ENCODE measurements around the gene TRIM24.

TRIM24 gene

GRCh38 chr7:138581065-138581464 is 121.0 kb downstream of the TRIM24 start:
- no peak for DNase-seq

DNA sequence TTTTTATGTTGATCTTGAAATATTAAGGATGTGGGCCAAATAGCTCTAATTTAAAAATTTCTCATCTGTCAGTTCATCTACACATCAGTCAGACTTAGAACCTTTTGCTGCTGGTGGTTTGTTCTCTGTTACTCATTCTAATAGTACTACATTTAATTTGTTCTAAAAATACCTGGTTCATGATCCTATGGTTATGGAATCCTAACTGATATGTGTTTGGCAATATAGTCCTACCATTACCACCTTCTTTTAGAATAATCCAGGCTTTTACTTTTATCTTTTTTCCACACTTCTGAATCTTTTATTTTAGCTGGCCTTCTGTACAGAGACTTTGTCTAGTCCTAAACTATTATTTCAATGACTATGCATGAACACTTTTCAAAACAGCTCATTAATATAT is 124.2 kb downstream of the TRIM24 start:
- DNase-seq: no peak

DNA sequence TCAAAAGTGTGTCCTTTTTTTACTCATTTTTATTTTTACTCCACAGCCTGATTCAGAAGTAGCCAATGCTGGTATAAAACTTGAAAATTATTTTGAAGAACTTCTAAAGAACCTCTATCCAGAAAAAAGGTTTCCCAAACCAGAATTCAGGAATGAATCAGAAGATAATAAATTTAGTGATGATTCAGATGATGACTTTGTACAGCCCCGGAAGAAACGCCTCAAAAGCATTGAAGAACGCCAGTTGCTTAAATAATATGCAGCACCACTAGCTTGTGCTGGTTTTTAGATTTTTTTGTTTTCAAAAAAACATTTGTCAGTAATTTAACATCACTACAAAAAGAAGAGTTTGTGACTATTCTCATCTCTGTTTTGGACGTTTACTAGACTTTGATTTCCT is 124.6 kb downstream of the TRIM24 start:
- DNase-seq: no peak

- no peak for DNase-seq
Observed at GRCh38 chr7:138585283-138585993, 125.4 kb downstream of the TRIM24 start.

DNA sequence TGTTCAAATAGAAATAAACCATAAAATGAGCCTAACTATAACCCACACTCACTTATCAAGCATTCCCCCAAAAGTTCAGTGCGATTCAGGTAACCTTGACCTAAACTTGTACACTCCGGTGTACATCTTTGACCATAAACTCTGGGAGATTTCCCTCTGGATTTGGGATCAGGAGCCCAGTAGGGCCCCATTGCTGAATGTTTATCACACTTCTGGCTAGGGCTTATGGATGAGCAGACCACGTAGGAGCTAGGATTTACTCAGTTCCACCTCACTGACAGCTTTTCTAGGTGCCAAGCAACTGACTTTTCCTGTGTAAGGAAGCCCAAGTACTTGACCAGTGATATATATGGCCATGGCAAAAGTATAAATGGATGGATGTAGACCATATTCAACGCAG is 127.4 kb downstream of the TRIM24 start:
- no peak for DNase-seq

- no peak for DNase-seq
Observed at GRCh38 chr7:138588986-138589385, 128.9 kb downstream of the TRIM24 start.

DNA sequence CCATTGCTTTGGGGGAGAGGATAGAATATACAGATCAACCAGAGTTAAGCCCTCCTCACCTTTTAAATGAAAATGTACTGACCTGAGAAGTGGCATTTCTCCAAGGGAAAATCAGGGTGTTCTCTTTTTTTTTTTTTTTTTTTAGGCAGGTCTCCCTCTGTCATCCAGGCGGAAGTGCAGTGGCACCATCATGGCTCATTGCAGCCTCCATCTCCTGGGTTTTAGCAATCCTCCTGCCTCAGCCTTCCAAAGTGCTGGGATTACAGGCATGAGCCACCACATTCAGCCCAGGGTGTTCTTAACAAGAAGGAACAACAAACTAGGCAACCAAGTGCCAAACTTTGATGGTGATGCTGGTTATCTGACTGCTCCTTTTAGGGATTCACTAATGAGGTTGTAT is 130.1 kb downstream of the TRIM24 start:
- DNase-seq: no peak

DNA sequence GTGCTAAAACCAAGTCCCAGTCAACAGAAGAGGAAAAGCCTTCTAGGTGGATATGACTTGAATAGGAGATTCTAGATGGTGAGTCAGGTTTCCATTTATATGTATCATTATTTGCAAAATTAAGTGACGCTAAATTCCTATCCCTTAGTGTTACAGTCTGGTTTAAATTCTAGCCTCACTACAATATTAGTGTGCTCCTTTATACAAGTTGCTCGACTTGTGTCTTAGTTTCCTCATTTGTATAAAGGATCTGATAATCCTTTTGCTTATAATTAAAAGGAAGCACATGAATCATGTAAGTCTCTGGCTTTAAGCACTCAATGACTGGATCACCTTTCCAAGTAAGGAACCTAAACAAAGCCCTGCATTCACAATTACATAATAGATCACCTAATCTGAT is 135.4 kb downstream of the TRIM24 start:
- no peak for DNase-seq

GRCh38 chr7:138602451-138602850 is 142.4 kb downstream of the TRIM24 start:
- DNase-seq: no peak

GRCh38 chr7:138603549-138604318 is 143.7 kb downstream of the TRIM24 start:
- DNase-seq: no peak

DNA sequence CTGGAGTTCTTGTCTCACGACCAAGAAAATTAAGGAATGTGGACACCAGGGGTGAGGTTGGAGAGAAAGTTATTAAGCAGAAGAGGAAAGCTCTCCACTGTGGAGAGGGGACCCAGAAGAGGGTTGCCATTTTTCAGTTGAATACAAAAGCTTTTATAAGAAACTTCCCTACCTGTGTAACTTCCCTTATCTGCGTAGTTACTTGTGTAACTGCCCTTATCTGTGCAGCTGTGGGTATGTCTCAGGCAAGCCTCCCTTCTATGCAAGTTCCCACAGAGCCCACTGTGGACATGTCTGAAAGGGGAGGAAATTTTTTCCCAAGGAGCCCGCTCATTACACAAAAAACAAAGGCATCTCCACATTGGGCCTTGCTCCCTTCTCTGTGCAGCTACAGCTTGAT is 146.2 kb downstream of the TRIM24 start:
- DNase-seq: no peak

DNA sequence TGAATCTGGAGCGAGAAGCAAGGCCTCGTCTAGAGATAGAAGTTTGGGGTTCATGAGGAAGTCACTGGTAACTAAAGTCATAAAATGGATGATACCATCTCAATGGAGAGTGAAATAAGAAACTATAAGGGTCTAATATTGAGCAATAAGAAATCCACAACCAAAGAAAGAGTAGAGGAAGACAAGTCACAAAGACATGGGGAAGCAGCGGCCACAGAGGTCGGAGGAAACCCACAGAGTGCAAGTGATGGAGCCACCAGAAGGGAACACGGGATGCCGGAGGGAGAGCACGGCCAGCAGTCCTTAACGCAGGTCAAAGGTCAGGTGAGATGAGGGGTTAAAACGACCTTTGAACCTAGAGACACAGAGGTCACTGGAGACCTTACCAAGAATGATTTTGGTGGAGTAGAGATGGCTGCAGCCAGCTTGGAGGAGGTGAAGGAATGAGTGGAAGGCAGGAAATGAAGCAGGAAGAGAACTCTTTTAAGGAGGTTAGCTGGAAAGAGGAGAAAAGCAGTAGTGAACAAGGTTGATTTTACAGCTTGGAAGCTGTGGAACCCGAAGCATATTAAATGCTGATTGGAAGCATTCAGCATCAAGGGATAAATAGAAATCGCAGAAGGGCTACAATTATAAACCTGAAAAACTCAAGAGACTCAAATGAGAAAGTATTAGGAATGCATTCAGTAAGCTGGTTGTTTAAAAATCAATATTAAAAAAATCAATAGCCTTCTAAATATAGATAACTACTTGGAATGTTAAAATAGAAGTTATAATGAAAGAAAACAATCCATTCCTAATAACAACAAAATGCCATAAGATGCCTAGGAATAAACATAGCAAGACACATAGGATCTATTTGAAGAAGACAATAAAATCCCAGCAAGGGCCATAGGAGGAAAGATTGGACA is 147.4 kb downstream of the TRIM24 start:
- DNase-seq: no peak

DNA sequence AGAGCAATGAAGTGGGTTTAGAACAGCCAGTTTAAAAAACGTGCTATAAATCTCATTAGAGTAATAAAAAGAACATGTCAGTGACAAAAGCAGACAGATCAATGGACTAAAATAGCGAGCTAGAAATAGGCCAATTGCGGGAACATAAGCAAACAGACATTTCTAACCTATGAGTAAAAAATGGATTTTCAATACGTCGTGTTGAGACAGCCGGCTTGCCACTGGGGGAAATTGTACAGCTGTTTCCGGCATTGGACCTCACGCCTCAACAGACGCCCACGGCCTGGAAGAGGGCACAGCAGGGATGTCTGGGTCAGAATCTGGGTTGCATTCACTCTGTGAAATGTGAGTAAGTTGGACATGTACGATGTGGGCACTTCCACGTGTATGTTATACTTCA is 148.2 kb downstream of the TRIM24 start:
- no peak for DNase-seq

GRCh38 chr7:138610671-138611170 is 150.7 kb downstream of the TRIM24 start:
- no peak for DNase-seq

DNA sequence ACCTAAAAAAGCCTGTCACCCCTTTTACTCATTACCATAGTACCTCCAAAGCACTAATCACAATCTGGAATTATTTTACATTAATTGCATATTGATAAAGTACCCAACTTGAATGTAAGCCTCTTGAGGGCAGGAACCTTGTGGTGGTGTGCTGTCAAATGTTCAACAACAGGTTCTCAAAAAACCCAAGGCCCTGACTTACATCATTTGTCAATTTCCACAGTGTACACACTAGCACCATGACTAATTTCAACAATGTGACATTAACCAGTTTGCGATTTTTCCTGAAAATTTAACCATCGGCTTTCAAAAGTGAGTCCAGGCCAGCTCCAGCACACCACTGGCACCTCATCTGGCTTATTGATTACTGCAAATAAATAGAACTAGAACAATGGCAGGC is 153.6 kb downstream of the TRIM24 start:
- DNase-seq: no peak

- no peak for DNase-seq
Observed at GRCh38 chr7:138616085-138616484, 156.0 kb downstream of the TRIM24 start.

GRCh38 chr7:138618506-138618905 is 158.4 kb downstream of the TRIM24 start:
- DNase-seq: no peak

DNA sequence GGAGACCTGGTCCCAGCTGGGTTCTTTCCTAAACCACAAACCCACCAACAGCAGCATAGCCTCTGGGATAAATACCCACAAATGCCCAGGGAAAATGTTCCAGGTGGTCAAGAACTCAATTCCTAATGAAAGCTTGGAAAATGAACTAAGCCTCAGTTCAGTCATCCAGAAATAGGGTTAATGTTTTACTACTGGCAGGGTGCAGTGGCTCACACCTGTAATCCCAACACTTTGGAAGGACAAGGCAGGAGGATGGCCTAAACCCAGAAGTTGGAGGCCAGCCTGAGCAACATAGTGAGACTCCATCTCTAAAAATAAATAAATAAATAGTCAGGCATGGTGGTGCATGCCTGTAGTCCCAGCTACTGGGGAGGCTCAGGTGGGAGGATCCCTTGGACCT is 158.9 kb downstream of the TRIM24 start:
- no peak for DNase-seq

GRCh38 chr7:138622841-138623240 is 162.8 kb downstream of the TRIM24 start:
- no peak for DNase-seq

GRCh38 chr7:138625084-138625848 is 165.2 kb downstream of the TRIM24 start:
- no peak for DNase-seq

- no peak for DNase-seq
Observed at GRCh38 chr7:138625849-138626230, 165.8 kb downstream of the TRIM24 start.

- no peak for DNase-seq
Observed at GRCh38 chr7:138626846-138627245, 166.8 kb downstream of the TRIM24 start.

Measured in C1 segment of cervical spinal cord (tissue), 14 donors.